ENCODE data around the gene TTC28. TPM values are rescaled to one million over a fixed set of nuclear protein-coding genes. Genes with fewer than 3 reads are reported as not detected.
"Not testable (repeated sequence)": the region's sequence is repeated elsewhere in the genome, so short reads cannot be mapped to it uniquely, and the experiment has no call there.

Gene TTC28
- total RNA-seq, 8 experiments from 2014 or later = 19.2 to 51.4 (median 26.6) TPM

- Histone ChIP-seq H3K4me1 (replicated peaks in 1 of 2) (peaks cover 2 to 5% of the 10 kb centered on the region in 2 donors), H3K4me3 (no peak overlapping the region), H3K27ac (no peak overlapping the region)
- WGBS, 10 experiments = 80 to 100% (median 96%) methylated on average over 2 to 3 of the region's 3 CpGs; no CpG with 5 or more reads in 2 of the 10 experiments
- no peak for ATAC-seq (replicated peaks in 6 of 8)
- in situ Hi-C loops (cut with MboI; ENCODE audit: low pct_unique_long_range_greater_than_20kb in 2 of 9, low sequenced_read_pairs in 9 of 9, unreplicated experiment in 9 of 9) = loop anchor here in 8 of 9 experiments (10.0 to 25.0 kb wide), 5 partner anchors 331 to 581 kb away; no protein-coding TSS in a partner anchor
Measured at GRCh38 chr22:28593299-28593698, 86.3 kb downstream of the TTC28 start.

DNA sequence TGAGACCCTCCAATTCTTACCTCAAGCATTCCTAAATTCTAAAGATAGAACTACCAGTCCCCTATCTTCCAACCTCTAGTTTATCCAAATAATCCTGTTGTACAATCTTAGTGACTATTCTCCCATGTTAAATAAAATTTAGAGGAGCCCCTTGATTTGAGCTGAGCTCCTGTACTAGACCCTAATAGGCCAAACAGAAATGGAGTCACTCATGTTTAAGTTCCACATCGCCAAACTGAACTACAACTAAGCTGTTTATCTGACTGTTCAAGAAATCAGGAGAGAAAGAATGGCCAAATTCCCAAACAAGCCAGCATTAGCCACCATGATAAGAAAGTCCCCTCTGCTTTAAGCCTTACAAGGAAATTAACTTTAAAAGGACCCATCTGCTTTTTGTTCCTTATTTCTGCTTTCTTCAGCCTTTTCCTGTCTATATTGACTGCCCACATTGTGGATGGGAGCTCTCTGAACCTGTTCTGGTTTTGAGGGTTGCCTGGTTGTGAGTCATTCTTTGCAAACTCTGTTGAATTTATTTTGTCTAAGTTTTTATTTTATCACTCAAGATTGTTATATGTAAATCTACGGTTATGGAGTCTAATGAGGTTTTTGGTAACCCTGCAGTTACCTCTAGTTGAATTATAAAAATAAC is 90.4 kb downstream of the TTC28 start:
- in situ Hi-C loops (cut with MboI; ENCODE audit: low pct_unique_long_range_greater_than_20kb in 2 of 9, low sequenced_read_pairs in 9 of 9, unreplicated experiment in 9 of 9) = loop anchor here in 7 of 9 experiments (25.0 kb wide), 4 partner anchors 327 to 577 kb away; no protein-coding TSS in a partner anchor
- Histone ChIP-seq H3K4me1 (replicated peaks in 1 of 2) (peaks cover 0 to under 1% of the 10 kb centered on the region in 2 donors), H3K27ac (no peak overlapping the region), H3K4me3 (no peak overlapping the region)
- WGBS, 10 experiments = 83 to 100% (median 94%) methylated on average over 1 to 2 of the region's 2 CpGs; no CpG with 5 or more reads in 3 of the 10 experiments
- no peak for ATAC-seq (replicated peaks in 6 of 8)

DNA sequence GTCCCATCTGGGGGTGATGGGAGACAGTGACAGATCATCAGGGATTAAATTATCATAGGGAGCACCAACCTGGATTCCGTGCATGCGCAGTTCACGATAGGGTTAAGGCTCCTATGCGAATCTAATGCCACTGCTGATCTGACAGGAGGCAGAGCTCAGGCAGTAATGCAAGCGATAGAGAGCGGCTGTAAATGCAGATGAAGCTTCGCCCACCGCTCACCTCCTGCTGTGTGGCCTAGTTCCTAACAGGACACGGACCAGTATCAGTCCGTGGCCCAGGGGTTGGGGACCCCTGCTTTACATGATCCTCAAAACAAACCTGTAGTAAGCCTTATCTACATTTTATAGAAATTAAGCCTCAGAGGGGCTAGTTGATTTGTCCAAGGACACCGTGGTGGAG is 94.3 kb downstream of the TTC28 start:
- in situ Hi-C loops (cut with MboI; ENCODE audit: low pct_unique_long_range_greater_than_20kb in 2 of 9, low sequenced_read_pairs in 9 of 9, unreplicated experiment in 9 of 9) = loop anchor here in 7 of 9 experiments (25.0 kb wide), 4 partner anchors 323 to 573 kb away; no protein-coding TSS in a partner anchor
- Histone ChIP-seq H3K27ac (no peak overlapping the region), H3K4me1 (replicated peaks in 1 of 2) (peaks cover 10 to 11% of the 10 kb centered on the region in 2 donors), H3K4me3 (no peak overlapping the region)
- ATAC-seq (replicated peaks in 6 of 8) = no peak
- WGBS, 10 experiments = 55 to 100% (median 89%) methylated on average over 3 to 9 of the region's 11 CpGs; no CpG with 5 or more reads in 3 of the 10 experiments

GRCh38 chr22:28582806-28583205 is 96.8 kb downstream of the TTC28 start:
- in situ Hi-C loops (cut with MboI; ENCODE audit: low pct_unique_long_range_greater_than_20kb in 2 of 9, low sequenced_read_pairs in 9 of 9, unreplicated experiment in 9 of 9) = loop anchor here in 7 of 9 experiments (25.0 kb wide), 4 partner anchors 321 to 571 kb away; no protein-coding TSS in a partner anchor
- ATAC-seq (replicated peaks in 6 of 8) = peak in 7 of 8 experiments; percentile 72 to 99 (median 85)

GRCh38 chr22:28581016-28581415 is 98.6 kb downstream of the TTC28 start:
- ATAC-seq (replicated peaks in 6 of 8) = no peak
- Histone ChIP-seq H3K27ac (no peak overlapping the region), H3K4me1 (replicated peaks in 1 of 2) (peaks cover 10 to 11% of the 10 kb centered on the region in 2 donors), H3K4me3 (no peak overlapping the region)
- in situ Hi-C loops (cut with MboI; ENCODE audit: low pct_unique_long_range_greater_than_20kb in 2 of 9, low sequenced_read_pairs in 9 of 9, unreplicated experiment in 9 of 9) = loop anchor here in 7 of 9 experiments (25.0 kb wide), 4 partner anchors 319 to 569 kb away; no protein-coding TSS in a partner anchor
- 90 to 100% (median 98%) methylated on average over 1 to 8 of the region's 8 CpGs for WGBS, 10 experiments

More at GRCh38 chr22:28582806-28583205, 96.8 kb downstream of the TTC28 start:
- no peak overlapping the region for H3K27ac ChIP-seq
- WGBS, 10 experiments = 14 to 83% (median 45%) methylated on average over 1 to 3 of the region's 3 CpGs
- peaks cover 10 to 11% of the 10 kb centered on the region in 2 donors for H3K4me1 ChIP-seq (replicated peaks in 1 of 2)
- no peak overlapping the region for H3K4me3 ChIP-seq

GRCh38 chr22:28576162-28576561 is 103.5 kb downstream of the TTC28 start:
- 25 to 100% (median 96%) methylated on average over 1 to 3 of the region's 3 CpGs; no CpG with 5 or more reads in 1 of the 10 experiments for WGBS, 10 experiments
- Histone ChIP-seq H3K4me3 (no peak overlapping the region), H3K4me1 (replicated peaks in 1 of 2) (no peaks in the 10 kb centered on the region), H3K27ac (no peak overlapping the region)
- in situ Hi-C loops (cut with MboI; ENCODE audit: low pct_unique_long_range_greater_than_20kb in 2 of 9, low sequenced_read_pairs in 9 of 9, unreplicated experiment in 9 of 9) = loop anchor here in 7 of 9 experiments (25.0 kb wide), 4 partner anchors 314 to 564 kb away; no protein-coding TSS in a partner anchor
- peak in 2 of 8 experiments; percentile 73 to 85 for ATAC-seq (replicated peaks in 6 of 8)

DNA sequence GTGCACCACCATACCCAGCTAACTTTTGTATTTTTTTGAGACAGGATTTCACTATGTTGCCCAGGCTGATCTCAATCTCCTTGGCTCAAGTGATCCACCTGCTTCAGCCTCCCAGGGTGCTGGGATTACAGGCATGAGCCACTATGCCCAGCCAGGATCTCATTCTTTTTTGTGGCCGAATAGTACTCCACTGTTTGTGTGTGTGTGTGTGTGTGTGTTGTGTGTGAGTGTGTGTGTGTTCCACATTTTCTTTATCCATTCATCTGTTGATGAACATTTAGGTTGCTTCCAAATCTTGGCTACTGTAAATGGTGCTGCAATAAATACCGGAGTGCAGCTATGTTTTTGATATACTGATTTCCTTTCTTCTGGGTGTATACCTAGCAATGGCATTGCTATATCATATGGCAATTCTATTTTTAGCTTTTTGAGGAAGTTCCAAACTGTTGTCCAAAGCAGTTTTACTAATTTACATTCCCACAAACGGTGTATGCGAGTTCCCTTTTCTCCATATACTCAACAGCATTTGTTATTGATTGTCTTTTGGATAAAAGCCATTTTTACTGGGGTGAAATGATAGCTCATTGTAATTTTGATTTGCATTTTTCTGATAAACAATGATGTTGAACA is 105.4 kb downstream of the TTC28 start:
- H3K4me3 ChIP-seq = no peak overlapping the region
- H3K27ac ChIP-seq = no peak overlapping the region
- 18 to 100% (median 88%) methylated on average over 2 to 4 of the region's 4 CpGs for WGBS, 10 experiments
- in situ Hi-C loops (cut with MboI; ENCODE audit: low pct_unique_long_range_greater_than_20kb in 2 of 9, low sequenced_read_pairs in 9 of 9, unreplicated experiment in 9 of 9) = no loop called here
- peak in 2 of 8 experiments; percentile 40 to 42 for ATAC-seq (replicated peaks in 6 of 8)
- no peaks in the 10 kb centered on the region for H3K4me1 ChIP-seq (replicated peaks in 1 of 2)

- H3K4me1 ChIP-seq (replicated peaks in 1 of 2) = no peaks in the 10 kb centered on the region
- in situ Hi-C loops (cut with MboI; ENCODE audit: low pct_unique_long_range_greater_than_20kb in 2 of 9, low sequenced_read_pairs in 9 of 9, unreplicated experiment in 9 of 9) = no loop called here
- WGBS, 10 experiments = 10 to 100% (median 89%) methylated on average over 1 to 3 of the region's 3 CpGs
- ATAC-seq (replicated peaks in 6 of 8) = peak in 1 of 8 experiments; percentile 82
- no peak overlapping the region for H3K27ac ChIP-seq
- H3K4me3 ChIP-seq = no peak overlapping the region
Measured at GRCh38 chr22:28570696-28571373, 108.8 kb downstream of the TTC28 start.

DNA sequence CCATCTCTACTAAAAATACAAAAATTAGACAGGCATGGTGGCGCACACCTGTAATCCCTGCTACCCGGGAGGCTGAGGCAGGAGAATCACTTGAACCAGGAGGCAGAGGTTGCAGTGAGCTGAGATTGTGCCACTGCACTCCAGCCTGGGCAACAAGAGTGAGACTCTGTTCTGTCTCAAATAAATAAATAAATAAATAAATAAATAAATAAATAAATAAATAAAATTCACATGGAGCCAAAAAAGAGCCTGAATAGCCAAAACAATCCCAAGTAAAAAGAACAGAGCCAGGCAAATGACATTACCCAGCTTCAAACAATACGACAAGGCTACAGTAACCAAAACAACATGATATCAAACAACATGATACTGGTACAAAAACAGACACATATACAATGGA is 110.7 kb downstream of the TTC28 start:
- H3K4me3 ChIP-seq; in situ Hi-C loops (cut with MboI; ENCODE audit: low pct_unique_long_range_greater_than_20kb in 2 of 9, low sequenced_read_pairs in 9 of 9, unreplicated experiment in 9 of 9); H3K27ac ChIP-seq; ATAC-seq (replicated peaks in 6 of 8); H3K4me1 ChIP-seq (replicated peaks in 1 of 2): not testable (repeated sequence)
- 88 to 100% (median 100%) methylated on average over 1 to 3 of the region's 3 CpGs; no CpG with 5 or more reads in 2 of the 10 experiments for WGBS, 10 experiments

DNA sequence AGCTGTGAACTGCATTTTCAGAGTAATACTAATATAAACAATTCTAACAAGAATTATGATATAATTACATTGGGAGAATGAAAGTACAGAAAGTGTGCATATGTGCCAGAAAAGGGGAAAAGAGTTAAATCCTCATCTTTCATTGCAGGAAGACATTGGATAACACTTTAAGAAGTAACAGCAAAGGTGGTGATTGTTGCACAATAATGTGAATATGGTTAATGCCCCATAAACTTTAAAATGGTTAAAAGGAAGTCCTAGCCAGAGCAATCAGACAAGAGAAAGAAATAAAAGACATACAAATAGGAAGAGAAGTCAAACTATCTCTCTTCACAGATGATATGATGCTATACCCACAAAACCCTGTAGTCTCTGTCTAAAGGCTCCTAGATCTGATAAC is 111.5 kb downstream of the TTC28 start:
- no peak overlapping the region for H3K4me3 ChIP-seq
- ATAC-seq (replicated peaks in 6 of 8) = no peak
- H3K27ac ChIP-seq = no peak overlapping the region
- in situ Hi-C loops (cut with MboI; ENCODE audit: low pct_unique_long_range_greater_than_20kb in 2 of 9, low sequenced_read_pairs in 9 of 9, unreplicated experiment in 9 of 9) = no loop called here
- no peaks in the 10 kb centered on the region for H3K4me1 ChIP-seq (replicated peaks in 1 of 2)

- 70 to 100% (median 94%) methylated on average over 2 to 8 of the region's 12 CpGs; no CpG with 5 or more reads in 3 of the 10 experiments for WGBS, 10 experiments
- H3K27ac ChIP-seq; H3K4me3 ChIP-seq; H3K4me1 ChIP-seq (replicated peaks in 1 of 2); ATAC-seq (replicated peaks in 6 of 8); in situ Hi-C loops (cut with MboI; ENCODE audit: low pct_unique_long_range_greater_than_20kb in 2 of 9, low sequenced_read_pairs in 9 of 9, unreplicated experiment in 9 of 9): not testable (repeated sequence)
Measured at GRCh38 chr22:28566920-28567499, 112.6 kb downstream of the TTC28 start.

DNA sequence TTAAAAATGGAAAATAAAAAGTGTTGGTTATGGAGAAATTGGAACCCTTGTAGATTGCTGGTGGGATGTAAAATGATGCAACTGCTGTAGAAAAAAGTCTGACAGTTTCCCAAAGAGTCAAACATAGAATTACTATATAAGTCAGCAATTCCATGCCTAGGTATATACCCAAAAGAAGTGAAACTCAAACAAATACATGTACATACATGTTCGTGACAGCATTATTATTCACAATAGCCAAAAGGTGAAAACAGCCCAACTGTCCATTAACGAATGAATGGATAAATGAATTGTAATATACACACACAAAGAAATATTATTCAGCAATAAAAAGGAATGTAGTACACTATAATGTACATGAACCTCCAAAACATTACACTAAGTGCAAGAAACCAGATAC is 116.0 kb downstream of the TTC28 start:
- no peak overlapping the region for H3K4me3 ChIP-seq
- no peak overlapping the region for H3K27ac ChIP-seq
- WGBS, 10 experiments = 62 to 100% (median 89%) methylated on average over 2 of the region's 2 CpGs; no CpG with 5 or more reads in 3 of the 10 experiments
- no peak for ATAC-seq (replicated peaks in 6 of 8)
- H3K4me1 ChIP-seq (replicated peaks in 1 of 2) = no peaks in the 10 kb centered on the region
- in situ Hi-C loops (cut with MboI; ENCODE audit: low pct_unique_long_range_greater_than_20kb in 2 of 9, low sequenced_read_pairs in 9 of 9, unreplicated experiment in 9 of 9) = no loop called here

Measured in motor neuron (in vitro differentiated cells).